GM10248 (cell line): ENCODE measurements around the gene THAP7.

Experiments
- CTCF ChIA-PET: fragments of 300-600 bp; sonication (Branson Sonifier 250); formaldehyde crosslinking; extraction: SDS; loops from one replicate; lab custom pipeline; 2021; ENCODE audit warnings: antibody characterized with exemption; lab: Yijun Ruan, JAX
- POLR2A ChIA-PET: fragments of 350-650 bp; sonication (Branson Sonifier 250); formaldehyde crosslinking; extraction: SDS; loops from one replicate; lab custom pipeline; 2020; ENCODE audit warnings: antibody characterized with exemption; lab: Yijun Ruan, JAX
- DNase-seq: peaks from one replicate; pipeline ENCODE4 v3.0.0; 2012; ENCODE audit errors: extremely low spot score
- CTCF ChIP-seq: IDR thresholded peaks from 2 replicates; pipeline ENCODE4 v1.5.1; 2012; ENCODE audit warnings: mild to moderate bottlenecking, low read depth; ENCODE audit errors: extremely low read depth, missing control alignments, control extremely low read depth

Gene THAP7

GRCh38 chr22:20952544-20953341, 49.2 kb downstream of the THAP7 start:
- POLR2A ChIA-PET: interaction anchor here (1.0 kb wide), 1 partner anchor 9 kb away, joined by 4 read pairs; no protein-coding TSS in a partner anchor
- CTCF ChIA-PET: interaction anchor here (1.2 to 4.5 kb wide), 5 partner anchors 10 to 169 kb away, joined by 3 to 22 read pairs (median 4); no protein-coding TSS in a partner anchor
- TF ChIP-seq CTCF: no peak
- DNase-seq: no peak

DNA sequence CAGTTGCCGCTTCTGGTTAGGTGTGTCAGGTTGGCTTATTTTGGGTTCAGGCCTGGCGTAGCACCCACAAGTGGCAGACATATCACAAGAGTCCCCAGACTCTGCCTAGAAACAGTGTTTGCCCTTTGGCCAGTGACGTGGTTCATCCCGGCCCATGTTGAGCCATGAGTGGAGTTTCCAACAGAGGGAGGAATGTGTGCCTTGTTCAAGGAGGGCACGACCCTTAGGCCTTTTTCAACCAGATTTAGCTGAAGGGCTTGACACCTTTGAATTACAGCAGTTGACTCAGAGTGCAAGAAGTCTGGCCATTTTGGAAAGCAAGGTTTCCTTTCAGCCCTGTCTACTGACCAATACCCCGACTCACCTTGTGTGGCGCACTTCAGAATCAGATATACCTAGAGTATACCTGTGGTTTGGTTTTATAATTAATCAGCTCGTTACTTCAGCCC, 50.0 kb downstream of the THAP7 start:
- CTCF ChIA-PET: interaction anchor here (1.2 to 4.5 kb wide), 4 partner anchors 11 to 60 kb away, joined by 3 to 22 read pairs (median 4); no protein-coding TSS in a partner anchor
- TF ChIP-seq CTCF: no peak
- DNase-seq: no peak
- POLR2A ChIA-PET: interaction anchor here (1.0 kb wide), 1 partner anchor 10 kb away, joined by 4 read pairs; no protein-coding TSS in a partner anchor

GRCh38 chr22:20951151-20951931, 50.6 kb downstream of the THAP7 start:
- ChIA-PET CTCF (interaction anchor here (1.2 to 4.5 kb wide), 3 partner anchors 11 to 167 kb away, joined by 3 to 22 read pairs (median 4); no protein-coding TSS in a partner anchor), POLR2A (no interaction called here)
- no peak for DNase-seq

DNA sequence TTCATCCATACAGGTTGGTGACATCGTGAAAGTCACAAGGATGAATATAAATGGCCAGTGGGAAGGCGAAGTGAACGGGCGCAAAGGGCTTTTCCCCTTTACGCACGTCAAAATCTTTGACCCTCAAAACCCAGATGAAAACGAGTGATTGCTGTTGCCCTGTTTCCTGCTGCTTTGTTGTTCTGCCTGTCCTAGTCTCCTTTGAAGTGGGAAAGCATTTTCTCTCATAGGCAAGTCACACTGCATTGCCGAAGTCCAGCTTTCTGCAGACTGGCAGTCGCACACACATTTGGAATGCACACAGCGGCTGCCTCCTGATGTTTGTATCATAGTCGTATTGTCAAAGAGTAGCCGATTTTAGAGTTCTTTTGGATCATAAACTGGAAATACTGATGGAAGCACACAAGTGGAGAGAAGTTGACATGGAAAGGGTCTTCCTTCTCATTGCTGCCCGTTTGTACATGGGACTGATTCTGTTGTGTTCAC, 52.2 kb downstream of the THAP7 start:
- no peak for DNase-seq
- POLR2A ChIA-PET: no interaction called here
- no peak for TF ChIP-seq CTCF
- CTCF ChIA-PET: interaction anchor here (2.2 kb wide), 1 partner anchor 8 kb away, joined by 7 read pairs; no protein-coding TSS in a partner anchor

More at GRCh38 chr22:20951151-20951931, 50.6 kb downstream of the THAP7 start:
- TF ChIP-seq CTCF: no peak
